ENCODE data around the gene CD58.

CD58 gene

GRCh38 chr1:116577759-116578314 is 7.0 kb upstream of the CD58 start:
- no peak overlapping the region for H3K27ac ChIP-seq
- H3K4me3 ChIP-seq = no peak overlapping the region
- no peak for DNase-seq (ENCODE audit: low spot score)
- no peak for TF ChIP-seq CTCF (IDR thresholded peaks at IDR 0.05)

GRCh38 chr1:116574581-116575291 is 3.9 kb upstream of the CD58 start:
- Histone ChIP-seq H3K4me3 (no peak overlapping the region), H3K27ac (no peak overlapping the region)
- TF ChIP-seq CTCF (IDR thresholded peaks at IDR 0.05) = peak; percentile 79
- DNase-seq (ENCODE audit: low spot score) = no peak

- DNase-seq (ENCODE audit: low spot score) = no peak
- TF ChIP-seq CTCF (IDR thresholded peaks at IDR 0.05) = no peak
- H3K27ac ChIP-seq = no peak overlapping the region
- H3K4me3 ChIP-seq = no peak overlapping the region
Observed at GRCh38 chr1:116573431-116574095, 2.7 kb upstream of the CD58 start.

- H3K27ac ChIP-seq = no peak overlapping the region
- no peak for DNase-seq (ENCODE audit: low spot score)
- no peak for TF ChIP-seq CTCF (IDR thresholded peaks at IDR 0.05)
- H3K4me3 ChIP-seq = no peak overlapping the region
Observed at GRCh38 chr1:116572771-116573430, 2.1 kb upstream of the CD58 start.

GRCh38 chr1:116572099-116572498 is 1.3 kb upstream of the CD58 start:
- DNase-seq (ENCODE audit: low spot score) = no peak
- Histone ChIP-seq H3K4me3 (no peak overlapping the region), H3K27ac (no peak overlapping the region)
- no peak for TF ChIP-seq CTCF (IDR thresholded peaks at IDR 0.05)

GRCh38 chr1:116571215-116571919 is 541 bp upstream of the CD58 start:
- TF ChIP-seq CTCF (IDR thresholded peaks at IDR 0.05) = no peak
- H3K4me3 ChIP-seq = peak overlapping the region; percentile 91
- DNase-seq (ENCODE audit: low spot score) = no peak
- peak overlapping the region; percentile 99 for H3K27ac ChIP-seq

Data from coronary artery (tissue), 2 donors.